ENCODE data around the gene ITGA2B. TPM values are rescaled to one million over a fixed set of nuclear protein-coding genes. Genes with fewer than 3 reads are reported as not detected.

Gene ITGA2B
- 1 to 10 TPM; 2.1 to 9.2 TPM for total RNA-seq
- 1 to 10 TPM; 1.4 to 6.3 TPM for polyA plus RNA-seq
- long read RNA-seq, donor 1, result 0 reads
- long read RNA-seq, donor 2, result 0 reads
- long read RNA-seq, donor 3, result 0 reads
- long read RNA-seq, donor 4, partial matches to known transcripts, result 0 of 1 reads
- long read RNA-seq, donor 4, other reads (novel, unspliced or antisense), result 0 of 1 reads
- long read RNA-seq, donor 5, result 0 reads

DNA sequence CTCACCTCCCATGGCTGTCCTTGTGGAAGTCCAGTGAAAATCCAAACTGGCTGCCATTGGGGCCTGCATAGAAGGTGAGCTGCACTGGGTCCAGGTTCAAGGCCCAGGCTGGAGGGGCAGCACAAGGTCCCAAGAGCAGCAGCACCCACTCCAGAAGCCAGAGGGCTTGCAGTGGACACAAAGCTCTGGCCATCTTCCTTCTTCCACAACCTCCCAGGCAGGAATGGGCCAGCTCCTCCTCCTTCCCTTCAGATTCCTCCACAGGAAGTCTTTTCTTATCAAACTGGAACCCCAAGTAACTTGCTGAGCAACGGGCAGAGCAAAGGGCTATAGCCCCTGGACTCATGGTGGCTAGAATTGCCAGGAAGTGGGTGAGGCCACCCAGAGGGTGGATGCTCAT is at the start of gene ITGA2B:
Gene ITGA2B (minus strand): TSS at position 369 of the 400 bp plus-strand sequence. CDS start 176 bp downstream, at position 193.
- ATAC-seq (ENCODE audit: insufficient read depth, low FRiP score), result no peak
- TF ChIP-seq CTCF (IDR thresholded peaks at IDR 0.05; ENCODE audit: control extremely low read depth, extremely low read depth), result no peak
- DNase-seq, result no peak

DNA sequence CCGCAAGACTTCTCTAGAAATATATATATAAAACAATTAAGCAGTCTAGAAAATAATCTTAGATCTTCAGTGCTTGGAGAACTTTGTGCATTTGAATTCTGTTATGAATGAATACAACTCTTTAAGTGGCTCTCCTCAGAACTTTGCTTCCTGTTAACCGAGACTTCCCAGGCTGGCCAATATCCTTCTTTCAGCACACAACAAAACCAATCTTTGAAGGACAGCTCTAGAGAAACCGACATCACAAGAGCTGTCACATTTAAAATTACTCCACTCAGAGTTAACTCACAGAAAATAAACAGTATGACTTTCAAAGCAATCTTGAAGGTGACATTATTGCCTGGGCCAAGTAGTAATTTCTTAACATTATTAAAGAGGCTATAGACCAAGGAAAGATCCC is 49.7 kb upstream of the ITGA2B start:
- peaks cover 5 to 15% (median 8%) of the 10 kb centered on the region in 4 donors for H3K36me3 ChIP-seq (ENCODE audit: control insufficient read depth in 4 of 4, insufficient read depth in 4 of 4, low read length in 4 of 4)
- H3K4me3 ChIP-seq, result no peak overlapping the region
- no peak for TF ChIP-seq CTCF (IDR thresholded peaks at IDR 0.05; ENCODE audit: control extremely low read depth, extremely low read depth)
- WGBS, 2 donors, result 46 to 51% methylated on average over 3 of the region's 3 CpGs
- DNase-seq, result peak in 1 of 3 donors; percentile 40
- no peaks in the 10 kb centered on the region for H3K27me3 ChIP-seq (ENCODE audit: control insufficient read depth in 3 of 3, insufficient read depth in 3 of 3, low read length in 2 of 3)
- no peak overlapping the region for H3K9ac ChIP-seq (ENCODE audit: insufficient read depth in 1 of 2, low read length in 2 of 2)
- ATAC-seq (ENCODE audit: insufficient read depth, low FRiP score), result no peak
- peak overlapping the region in 1 of 2 donors; percentile 29 for H3K27ac ChIP-seq (ENCODE audit: low read depth in 1 of 2, low read length in 1 of 2)
- H3K4me1 ChIP-seq (ENCODE audit: control insufficient read depth in 5 of 5, insufficient read depth in 5 of 5, low read length in 5 of 5), result peaks cover 0 to 9% (median 2%) of the 10 kb centered on the region in 5 donors
- H3K9me3 ChIP-seq (ENCODE audit: control insufficient read depth in 4 of 4, insufficient read depth in 3 of 4, low read length in 3 of 4), result no peaks in the 10 kb centered on the region

More for the DNA sequence above, at the start of gene ITGA2B:
- WGBS, 2 donors, result 8 to 18% methylated on average over 1 of the region's 1 CpG
- H3K36me3 ChIP-seq (ENCODE audit: control insufficient read depth in 4 of 4, insufficient read depth in 4 of 4, low read length in 4 of 4), result no peaks in the 10 kb centered on the region
- H3K4me1 ChIP-seq (ENCODE audit: control insufficient read depth in 5 of 5, insufficient read depth in 5 of 5, low read length in 5 of 5), result peaks cover 0 to 16% (median 0%) of the 10 kb centered on the region in 5 donors
- H3K27me3 ChIP-seq (ENCODE audit: control insufficient read depth in 3 of 3, insufficient read depth in 3 of 3, low read length in 2 of 3), result peaks cover 0 to 2% (median 2%) of the 10 kb centered on the region in 3 donors
- H3K9ac ChIP-seq (ENCODE audit: insufficient read depth in 1 of 2, low read length in 2 of 2), result no peak within 1 kb of the TSS
- H3K27ac ChIP-seq (ENCODE audit: low read depth in 1 of 2, low read length in 1 of 2), result no peak within 1 kb of the TSS
- H3K9me3 ChIP-seq (ENCODE audit: control insufficient read depth in 4 of 4, insufficient read depth in 3 of 4, low read length in 3 of 4), result no peaks in the 10 kb centered on the region
- no peak within 1 kb of the TSS for H3K4me3 ChIP-seq

GRCh38 chr17:44438636-44439035 is 49.2 kb upstream of the ITGA2B start:
- Histone ChIP-seq H3K36me3 (ENCODE audit: control insufficient read depth in 4 of 4, insufficient read depth in 4 of 4, low read length in 4 of 4) (peaks cover 7 to 18% (median 9%) of the 10 kb centered on the region in 4 donors), H3K4me3 (no peak overlapping the region), H3K27ac (ENCODE audit: low read depth in 1 of 2, low read length in 1 of 2) (peak overlapping the region in 1 of 2 donors; percentile 24), H3K4me1 (ENCODE audit: control insufficient read depth in 5 of 5, insufficient read depth in 5 of 5, low read length in 5 of 5) (peaks cover 0 to 9% (median 2%) of the 10 kb centered on the region in 5 donors), H3K9me3 (ENCODE audit: control insufficient read depth in 4 of 4, insufficient read depth in 3 of 4, low read length in 3 of 4) (no peaks in the 10 kb centered on the region), H3K9ac (ENCODE audit: insufficient read depth in 1 of 2, low read length in 2 of 2) (no peak overlapping the region), H3K27me3 (ENCODE audit: control insufficient read depth in 3 of 3, insufficient read depth in 3 of 3, low read length in 2 of 3) (no peaks in the 10 kb centered on the region)
- no peak for ATAC-seq (ENCODE audit: insufficient read depth, low FRiP score)
- no peak for TF ChIP-seq CTCF (IDR thresholded peaks at IDR 0.05; ENCODE audit: control extremely low read depth, extremely low read depth)
- 38 to 43% methylated on average over 2 of the region's 2 CpGs for WGBS, 2 donors
- DNase-seq, result peak in 2 of 3 donors; percentile 4 to 26
